SK-N-SH treated with all-trans-retinoic acid at 6 μM for 48 hours (cell line): ENCODE measurements around the gene ARHGAP15.

Experiments
- PATZ1 ChIP-seq: fragments of 250-450 bp; sonication (Bioruptor Pico); IDR thresholded peaks from 2 replicates; pipeline ENCODE4 v1.8.0; 2020; ENCODE audit warnings: mild to moderate bottlenecking, moderate library complexity, borderline replicate concordance
- SNAI2 ChIP-seq: fragments of 250-450 bp; sonication (Bioruptor Pico); IDR thresholded peaks from 2 replicates; pipeline ENCODE4 v1.5.0; 2020; ENCODE audit warnings: mild to moderate bottlenecking, moderate library complexity
- TF ChIP-seq, protein P1 (sequence below): fragments of 250-450 bp; sonication (Bioruptor Pico); IDR thresholded peaks from 2 replicates; pipeline ENCODE4 v1.8.0; 2021; ENCODE audit warnings: low read depth, mild to moderate bottlenecking, moderate library complexity, borderline replicate concordance

- TF ChIP-seq SNAI2 (CRISPR knock-in tag) (no peak), PATZ1 (CRISPR knock-in tag) (no peak)
- TF ChIP-seq, protein P1, sequence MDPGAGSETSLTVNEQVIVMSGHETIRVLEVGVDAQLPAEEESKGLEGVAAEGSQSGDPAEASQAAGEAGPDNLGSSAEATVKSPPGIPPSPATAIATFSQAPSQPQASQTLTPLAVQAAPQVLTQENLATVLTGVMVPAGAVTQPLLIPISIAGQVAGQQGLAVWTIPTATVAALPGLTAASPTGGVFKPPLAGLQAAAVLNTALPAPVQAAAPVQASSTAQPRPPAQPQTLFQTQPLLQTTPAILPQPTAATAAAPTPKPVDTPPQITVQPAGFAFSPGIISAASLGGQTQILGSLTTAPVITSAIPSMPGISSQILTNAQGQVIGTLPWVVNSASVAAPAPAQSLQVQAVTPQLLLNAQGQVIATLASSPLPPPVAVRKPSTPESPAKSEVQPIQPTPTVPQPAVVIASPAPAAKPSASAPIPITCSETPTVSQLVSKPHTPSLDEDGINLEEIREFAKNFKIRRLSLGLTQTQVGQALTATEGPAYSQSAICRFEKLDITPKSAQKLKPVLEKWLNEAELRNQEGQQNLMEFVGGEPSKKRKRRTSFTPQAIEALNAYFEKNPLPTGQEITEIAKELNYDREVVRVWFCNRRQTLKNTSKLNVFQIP (CRISPR knock-in tag): no peak
These were observed 560.3 kb downstream of the ARHGAP15 start for GRCh38 chr2:143689541-143689940.
